IMR-90 (cell line): Measurements from ENCODE around the gene UBAC1. TPM values are rescaled to one million over a fixed set of nuclear protein-coding genes. Genes with fewer than 3 reads are reported as not detected.

Experiments used
- ATAC-seq: fragments of 200-7000 bp; cut with Tn5 transposase; 2 replicates; pipeline ENCODE4 v1.9.1; 2020; ENCODE audit warnings: low read depth, mild to moderate bottlenecking, moderate library complexity
- BruUV-seq: library from RNA; stranded (reverse); fragments of 400-500 nt; replicated peaks from 2 replicates; lab custom pipeline; 2021; lab: Mats Ljungman, UMichigan
- CTCF ChIA-PET: fragments of 300-600 bp; formaldehyde crosslinking; extraction: SDS; loops from one replicate; lab custom pipeline; 2021; ENCODE audit warnings: antibody characterized with exemption; lab: Yijun Ruan, JAX
- POLR2A ChIA-PET: fragments of 300-600 bp; sonication (Branson Sonifier 250); formaldehyde crosslinking; loops from one replicate; lab custom pipeline; 2022; ENCODE audit warnings: antibody characterized with exemption; ENCODE audit not compliant: unreplicated experiment; lab: Charles Lee
- DNase-seq: peaks from one replicate; pipeline ENCODE4 v3.0.0; 2013
- H2AFZ ChIP-seq: replicated peaks from 2 replicates; pipeline ENCODE3; 2013; ENCODE audit warnings: low read length, mild to moderate bottlenecking; ENCODE audit not compliant: poor library complexity
- H2AK5ac ChIP-seq: 2 replicates; pipeline ENCODE4 v1.6.1; 2013; ENCODE audit warnings: low read depth, low read length, inconsistent platforms
- H2AK9ac ChIP-seq: replicated peaks from 2 replicates; pipeline ENCODE3; 2013; ENCODE audit warnings: mild to moderate bottlenecking, low read depth, low read length, moderate library complexity; ENCODE audit not compliant: poor library complexity
- H2BK120ac ChIP-seq: 2 replicates; pipeline ENCODE4 v1.6.1; 2013; ENCODE audit warnings: low read depth, low read length, inconsistent platforms
- H2BK15ac ChIP-seq: 3 replicates; pipeline ENCODE4 v1.6.1; 2013; ENCODE audit warnings: low read depth, low read length, inconsistent platforms
- H2BK20ac ChIP-seq: 2 replicates; pipeline ENCODE4 v1.6.1; 2013; ENCODE audit warnings: low read depth, mild to moderate bottlenecking, inconsistent platforms, low read length, moderate library complexity
- H2BK5ac ChIP-seq: 2 replicates; pipeline ENCODE4 v1.6.1; 2013; ENCODE audit warnings: mild to moderate bottlenecking, low read depth, low read length, inconsistent platforms; ENCODE audit not compliant: poor library complexity, severe bottlenecking
- H3K14ac ChIP-seq: replicated peaks from 2 replicates; pipeline ENCODE4 v1.6.1; 2013; ENCODE audit warnings: low read depth, low read length, inconsistent platforms
- H3K18ac ChIP-seq: 2 replicates; pipeline ENCODE4 v1.6.1; 2013; ENCODE audit warnings: low read depth, low read length, control low read depth
- H3K23ac ChIP-seq: 2 replicates; pipeline ENCODE4 v1.6.1; 2013; ENCODE audit warnings: low read depth, low read length, inconsistent platforms
- H3K27ac ChIP-seq: 2 replicates; pipeline ENCODE4 v1.5.1; 2013; ENCODE audit warnings: mild to moderate bottlenecking, control low read depth, low read length; ENCODE audit not compliant: insufficient read depth
- H3K27me3 ChIP-seq: 2 replicates; pipeline ENCODE4 v1.6.1; 2013; ENCODE audit warnings: low read length; ENCODE audit not compliant: control insufficient read depth, insufficient read depth
- H3K36me3 ChIP-seq: 2 replicates; pipeline ENCODE4 v1.6.1; 2013; ENCODE audit warnings: low read length, mixed read lengths; ENCODE audit not compliant: control insufficient read depth, insufficient read depth
- H3K4ac ChIP-seq: 2 replicates; pipeline ENCODE4 v1.6.1; 2013; ENCODE audit warnings: low read depth, low read length, inconsistent platforms
- H3K4me1 ChIP-seq: 2 replicates; pipeline ENCODE4 v1.6.1; 2013; ENCODE audit warnings: low read length, mixed read lengths; ENCODE audit not compliant: control insufficient read depth, insufficient read depth
- H3K4me2 ChIP-seq: 2 replicates; pipeline ENCODE4 v1.6.1; 2013; ENCODE audit warnings: low read depth, mild to moderate bottlenecking, control low read depth, low read length, moderate library complexity
- H3K4me3 ChIP-seq: 2 replicates; pipeline ENCODE4 v1.5.1; 2013; ENCODE audit warnings: low read depth, mild to moderate bottlenecking, control low read depth, low read length, moderate library complexity; ENCODE audit not compliant: insufficient read depth
- H3K56ac ChIP-seq: 2 replicates; pipeline ENCODE4 v1.6.1; 2013; ENCODE audit warnings: low read length, inconsistent platforms; ENCODE audit not compliant: insufficient read depth; ENCODE audit errors: extremely low read depth
- H3K79me1 ChIP-seq, 2 experiments: 2 replicates each; pipeline ENCODE4 v1.6.1; 2013; ENCODE audit warnings: low read length in 2 of 2, inconsistent platforms in 1 of 2, low read depth in 1 of 2
- H3K9ac ChIP-seq: 2 replicates; pipeline ENCODE4 v1.6.1; 2013; ENCODE audit warnings: low read depth, low read length, control low read depth
- H3K9me1 ChIP-seq: 2 replicates; pipeline ENCODE4 v1.6.1; 2013; ENCODE audit warnings: low read length, inconsistent platforms; ENCODE audit not compliant: insufficient read depth
- H3K9me3 ChIP-seq: 2 replicates; pipeline ENCODE4 v1.6.1; 2013; ENCODE audit warnings: low read length; ENCODE audit not compliant: control insufficient read depth, insufficient read depth
- H4K20me1 ChIP-seq: 2 replicates; pipeline ENCODE4 v1.6.1; 2013; ENCODE audit warnings: low read length, inconsistent platforms; ENCODE audit not compliant: insufficient read depth
- H4K5ac ChIP-seq: 2 replicates; pipeline ENCODE4 v1.6.1; 2013; ENCODE audit warnings: mild to moderate bottlenecking, low read depth, low read length, control low read depth
- H4K8ac ChIP-seq, 2 experiments: 2 replicates each; pipeline ENCODE4 v1.6.1; 2013; ENCODE audit warnings: low read depth in 2 of 2, low read length in 2 of 2, control low read depth in 1 of 2, inconsistent platforms in 1 of 2
- H4K91ac ChIP-seq: 2 replicates; pipeline ENCODE4 v1.6.1; 2013; ENCODE audit warnings: low read depth, low read length, inconsistent platforms; ENCODE audit not compliant: insufficient read depth
- POLR2A ChIP-seq: IDR thresholded peaks from 2 replicates; pipeline ENCODE4 v1.6.1; 2012; ENCODE audit warnings: mild to moderate bottlenecking, low read depth, low read length
- RCOR1 ChIP-seq: IDR thresholded peaks from 2 replicates; pipeline ENCODE4 v1.6.1; 2012; ENCODE audit warnings: mild to moderate bottlenecking, low read length, improper control_type of control experiment; ENCODE audit not compliant: insufficient replicate concordance
- WGBS, 2 experiments: methylation state at CpG; one replicate each; pipeline versions ENCODE4 v1.1.5 to v1.1.7; 2013; ENCODE audit warnings: missing lambda C conversion rate in 2 of 2; ENCODE audit not compliant: insufficient read length in 1 of 2; ENCODE audit errors: extremely low coverage in 2 of 2; 5-methylcytosine and 5-hydroxymethylcytosine counted together
- dilution Hi-C: fragments of 300-500 bp; cut with HindIII; formaldehyde crosslinking; loops from one replicate; pipeline ENCODE4 v1.14.3; 2018; ENCODE audit warnings: low sequenced_read_pairs; ENCODE audit not compliant: unreplicated experiment
- in situ Hi-C: fragments of 300-500 bp; cut with MboI; formaldehyde crosslinking; loops from 3 replicates; pipeline ENCODE4 v1.14.3; 2019; ENCODE audit warnings: low sequenced_read_pairs, inconsistent platforms, mixed read lengths
- intact Hi-C: fragments of 100-400 bp; cut with micrococcal nuclease; formaldehyde crosslinking; loops from 2 replicates; pipeline ENCODE4 v1.10.0; 2022
- polyA plus RNA-seq, 3 experiments: library from polyadenylated mRNA; depleted of rRNA; stranded (reverse); fragments of >200 nt; gene quantifications; 2 replicates each; pipeline ENCODE4 v1.2.3, GENCODE V29; 2012; ENCODE audit warnings: low replicate concordance in 1 of 3
- total RNA-seq: library from RNA; depleted of rRNA; stranded (reverse); fragments of >200 nt; gene quantifications from 2 replicates; pipeline ENCODE4 v1.2.3, GENCODE V29; 2012

UBAC1 gene
- total and polyA plus RNA-seq, 2 of the 4 experiments (the other 2 are of a cell fraction): 25.3 to 33.9 TPM

DNA sequence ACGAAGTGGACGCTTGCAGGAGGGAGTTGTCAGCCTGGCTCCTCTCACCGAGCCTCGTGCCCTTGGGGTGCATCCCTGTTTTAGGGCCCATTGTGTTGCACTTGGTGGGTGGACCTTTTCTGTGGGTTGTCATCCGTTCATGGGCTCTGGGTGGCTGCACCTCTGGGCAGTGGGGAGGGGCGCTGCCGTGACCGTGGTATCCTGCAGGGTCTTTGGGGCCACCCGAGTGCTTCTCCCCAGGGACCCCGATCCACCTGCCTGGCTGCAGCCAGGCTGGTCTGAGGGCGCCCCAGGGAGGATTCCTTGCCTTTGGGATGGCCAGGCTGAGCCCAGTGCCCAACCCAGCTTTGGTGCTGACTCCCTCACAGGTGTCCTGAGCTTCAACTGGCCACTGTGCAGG, 41.0 kb upstream of the UBAC1 start:
- H3K4me1 ChIP-seq: peaks cover 6% of the 10 kb centered on the region; the same call in 1 of the 2 replicates
- POLR2A ChIA-PET: no interaction called here
- H3K4ac ChIP-seq: no peak overlapping the region
- dilution Hi-C loops (no loop called here), in situ Hi-C loops (no loop called here), intact Hi-C loops (no loop called here)
- H2AK5ac ChIP-seq: no peak overlapping the region
- TF ChIP-seq RCOR1: no peak
- no peak for TF ChIP-seq POLR2A
- H2BK5ac ChIP-seq: no peak overlapping the region
- no peak overlapping the region for H3K4me2 ChIP-seq
- H3K9me3 ChIP-seq: no peaks in the 10 kb centered on the region
- WGBS, 2 experiments: 100% methylated on average over 2 of the region's 11 CpGs; no CpG with 5 or more reads in 1 of the 2 experiments
- H2BK120ac ChIP-seq: no peak overlapping the region
- no peak overlapping the region for H3K4me3 ChIP-seq
- no peak overlapping the region for H2BK20ac ChIP-seq
- H3K27me3 ChIP-seq: no peaks in the 10 kb centered on the region
- H3K79me1 ChIP-seq: peaks cover 1 to 2% of the 10 kb centered on the region in 2 experiments; a peak in 3 of 4 replicates
- H4K91ac ChIP-seq: no peak overlapping the region
- no peak overlapping the region for H4K5ac ChIP-seq
- H3K23ac ChIP-seq: no peak overlapping the region
- CTCF ChIA-PET: no interaction called here
- no peak overlapping the region for H4K8ac ChIP-seq
- ATAC-seq: no peak
- H3K36me3 ChIP-seq: peaks cover under 1% of the 10 kb centered on the region
- no peak overlapping the region for H3K14ac ChIP-seq
- H2AFZ ChIP-seq: peak overlapping the region; percentile 41
- no peak overlapping the region for H3K56ac ChIP-seq
- H2BK15ac ChIP-seq: no peak overlapping the region
- H4K20me1 ChIP-seq: no peaks in the 10 kb centered on the region
- H3K18ac ChIP-seq: no peak overlapping the region
- no peak overlapping the region for H3K27ac ChIP-seq
- DNase-seq: no peak
- H3K9ac ChIP-seq: no peak overlapping the region
- no TSS peak for BruUV-seq
- peak overlapping the region; percentile 72 for H2AK9ac ChIP-seq
- H3K9me1 ChIP-seq: no peaks in the 10 kb centered on the region
